ENCODE measurements around the gene IDI1.

DNA sequence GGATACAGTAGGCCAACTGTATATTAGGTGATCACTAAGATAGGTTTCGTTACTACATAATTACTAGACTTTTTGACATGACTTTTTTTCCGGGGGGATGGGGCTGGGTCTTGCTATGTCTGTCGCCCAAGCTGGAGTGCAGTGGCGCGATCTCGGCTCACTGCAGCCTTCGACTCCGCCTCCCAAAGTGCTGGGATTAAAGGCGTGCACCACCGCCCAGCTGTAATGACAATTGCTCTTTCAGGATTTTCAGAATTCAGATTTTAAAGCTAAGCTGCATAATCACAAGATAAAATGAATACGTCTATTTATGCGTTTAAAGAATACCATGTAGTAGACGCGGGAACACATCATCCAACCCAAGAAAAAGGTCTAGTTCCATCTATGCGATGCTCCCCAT lies 982 bp downstream of the IDI1 start:
- TF ChIP-seq REST (IDR thresholded peaks at IDR 0.05) = no peak
- no peak for TF ChIP-seq CTCF (IDR thresholded peaks at IDR 0.05; ENCODE audit: low read depth, low read length, missing input control)
- TF ChIP-seq, protein P1, sequence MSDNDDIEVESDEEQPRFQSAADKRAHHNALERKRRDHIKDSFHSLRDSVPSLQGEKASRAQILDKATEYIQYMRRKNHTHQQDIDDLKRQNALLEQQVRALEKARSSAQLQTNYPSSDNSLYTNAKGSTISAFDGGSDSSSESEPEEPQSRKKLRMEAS (IDR thresholded peaks at IDR 0.05) = no peak
